NCI-H524 treated with DMSO at 0.1 percent for 48 hours (cell line): ENCODE measurements around the gene XPNPEP2.

Source experiments
- DNase-seq: peaks from one replicate; lab custom pipeline; 2025; lab: John Stamatoyannopoulos, UW

XPNPEP2 gene

GRCh38 chrX:129738466-129739308 lies at the start of gene XPNPEP2:
XPNPEP2 (plus strand) TSS chrX:129738979; CDS start chrX:129739214, 235 bp downstream.
- no peak for DNase-seq

GRCh38 chrX:129689796-129690195 lies 49.0 kb upstream of the XPNPEP2 start:
- DNase-seq = no peak

GRCh38 chrX:129690435-129690834 lies 48.3 kb upstream of the XPNPEP2 start:
- DNase-seq = no peak

GRCh38 chrX:129693354-129693753 lies 45.4 kb upstream of the XPNPEP2 start:
- no peak for DNase-seq

GRCh38 chrX:129694805-129695204 lies 44.0 kb upstream of the XPNPEP2 start:
- DNase-seq = no peak

GRCh38 chrX:129695535-129695934 lies 43.2 kb upstream of the XPNPEP2 start:
- no peak for DNase-seq

GRCh38 chrX:129695937-129696336 lies 42.8 kb upstream of the XPNPEP2 start:
- DNase-seq = no peak

GRCh38 chrX:129696463-129697155 lies 42.2 kb upstream of the XPNPEP2 start:
- DNase-seq = no peak

GRCh38 chrX:129697204-129697829 lies 41.5 kb upstream of the XPNPEP2 start:
- DNase-seq = no peak

GRCh38 chrX:129698150-129698549 lies 40.6 kb upstream of the XPNPEP2 start:
- DNase-seq = no peak

GRCh38 chrX:129700536-129700935 lies 38.2 kb upstream of the XPNPEP2 start:
- no peak for DNase-seq

- no peak for DNase-seq
These were observed 37.1 kb upstream of the XPNPEP2 start for GRCh38 chrX:129701624-129702069.

- DNase-seq = no peak
These were observed 34.3 kb upstream of the XPNPEP2 start for GRCh38 chrX:129704491-129704890.

- no peak for DNase-seq
These were observed 33.3 kb upstream of the XPNPEP2 start for GRCh38 chrX:129705377-129705925.

GRCh38 chrX:129705988-129706387 lies 32.8 kb upstream of the XPNPEP2 start:
- no peak for DNase-seq

GRCh38 chrX:129706400-129707072 lies 32.2 kb upstream of the XPNPEP2 start:
- no peak for DNase-seq

GRCh38 chrX:129714581-129714980 lies 24.2 kb upstream of the XPNPEP2 start:
- DNase-seq = no peak

GRCh38 chrX:129716507-129716906 lies 22.3 kb upstream of the XPNPEP2 start:
- DNase-seq = no peak

GRCh38 chrX:129717892-129718291 lies 20.9 kb upstream of the XPNPEP2 start:
- DNase-seq = no peak

- DNase-seq = no peak
These were observed 20.1 kb upstream of the XPNPEP2 start for GRCh38 chrX:129718676-129719075.

GRCh38 chrX:129719268-129719667 lies 19.5 kb upstream of the XPNPEP2 start:
- no peak for DNase-seq
